HG02852 (cell line): ENCODE results near the gene FAM162A.

Source experiments
- ATAC-seq: cut with Tn5 transposase; IDR thresholded peaks from one replicate; pipeline ENCODE4 v1.9.1; 2021; ENCODE audit warnings: mild to moderate bottlenecking, moderate library complexity; ENCODE audit not compliant: unreplicated experiment

FAM162A gene

DNA sequence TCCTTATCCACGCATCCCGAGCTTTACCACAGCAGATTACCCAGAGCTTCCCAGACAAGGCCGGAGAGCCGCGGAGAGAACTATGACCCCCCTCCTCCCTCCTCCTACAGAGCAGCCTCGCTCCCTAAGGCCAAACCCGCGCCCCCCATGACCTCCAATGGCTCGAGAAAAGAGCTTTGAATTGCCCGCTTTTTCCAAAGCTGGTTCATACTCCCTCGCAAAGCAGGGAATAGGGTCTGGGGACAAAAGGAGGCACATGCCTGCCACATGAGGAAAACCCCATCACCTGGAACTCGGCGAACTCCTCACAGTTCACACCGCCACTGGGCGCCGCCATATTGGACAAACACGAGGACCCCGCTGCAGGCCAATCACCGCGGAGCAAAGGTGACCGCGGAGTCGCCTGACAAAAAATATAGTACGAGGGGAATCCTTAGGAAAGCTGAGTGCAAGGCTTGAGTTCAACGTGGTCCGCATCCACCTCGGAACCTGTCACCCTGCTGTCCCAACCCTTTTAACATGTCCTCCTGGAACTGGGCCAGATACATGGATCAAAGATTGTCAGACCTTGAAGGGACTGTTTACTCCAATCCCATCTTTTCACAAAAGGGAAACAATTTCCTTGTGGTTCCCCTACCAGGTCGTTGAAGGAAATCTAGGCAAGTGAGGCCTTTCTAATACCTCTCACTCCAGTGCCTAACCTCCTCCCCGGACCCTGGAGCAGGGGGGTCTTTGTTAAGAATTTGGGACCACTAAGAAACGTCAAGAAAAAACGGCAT is 905 bp upstream of the FAM162A start, which contains the start of gene MIX23:
Gene MIX23, minus strand, starts transcription at position 344 of the 779 bp plus-strand sequence. Its CDS starts 7 bp downstream, at position 337.
- peak; percentile 34 for ATAC-seq

DNA sequence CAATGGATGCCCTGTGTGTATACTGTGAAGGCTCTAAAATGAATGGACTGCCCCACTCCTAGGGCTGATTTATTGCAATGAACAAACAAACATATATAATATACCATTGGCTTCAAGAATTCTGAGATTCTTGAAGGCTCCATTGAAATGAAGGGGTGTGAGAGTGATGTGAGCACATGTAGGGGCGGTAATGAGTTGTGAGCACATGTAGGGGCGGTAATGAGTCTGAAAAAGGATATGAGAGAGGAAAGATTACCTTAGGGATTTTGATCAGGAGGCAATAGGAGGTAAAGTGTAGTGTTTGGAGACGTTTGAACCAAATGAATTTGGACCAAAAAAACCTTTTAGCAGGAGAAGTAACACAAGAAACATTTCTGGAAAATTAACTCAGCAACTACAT is 3.7 kb downstream of the FAM162A start:
- no peak for ATAC-seq

DNA sequence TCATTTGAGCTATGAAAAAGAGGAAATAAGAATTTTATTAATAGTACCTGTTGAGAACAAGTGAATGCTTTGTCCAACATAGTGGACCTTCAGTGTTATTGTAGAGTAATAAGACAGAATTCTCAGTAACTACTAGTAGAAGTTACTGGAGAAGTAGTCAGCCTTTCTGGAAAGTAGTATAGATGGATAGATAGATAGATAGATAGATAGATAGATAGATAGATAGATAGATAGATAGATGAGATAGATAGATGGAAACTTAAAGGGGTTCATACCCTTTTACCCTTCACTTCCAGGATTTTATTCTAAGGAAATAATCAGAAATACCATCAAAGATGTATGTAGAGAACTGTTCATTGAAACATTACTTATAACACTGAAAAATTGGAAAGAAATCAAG is 5.2 kb downstream of the FAM162A start:
- ATAC-seq, result no peak

DNA sequence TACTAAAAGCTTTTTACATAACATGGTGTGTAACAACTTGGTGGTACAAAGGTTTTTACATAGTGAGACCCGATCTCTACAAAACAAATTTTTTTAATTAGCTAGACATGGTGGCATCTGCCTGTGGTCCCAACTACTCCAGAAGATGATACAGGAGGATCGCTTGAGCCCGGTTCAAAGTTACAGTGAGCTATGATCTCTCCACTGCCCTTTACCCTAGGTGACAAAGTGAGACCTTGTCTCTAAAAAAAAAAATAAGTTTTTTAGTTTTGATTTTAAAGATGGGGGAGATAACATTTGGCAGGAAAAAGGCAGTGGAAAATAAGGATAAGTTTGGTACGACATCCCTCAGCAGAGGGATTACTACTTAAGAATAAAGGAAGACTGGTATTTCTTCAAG is 5.9 kb downstream of the FAM162A start:
- ATAC-seq, result no peak

DNA sequence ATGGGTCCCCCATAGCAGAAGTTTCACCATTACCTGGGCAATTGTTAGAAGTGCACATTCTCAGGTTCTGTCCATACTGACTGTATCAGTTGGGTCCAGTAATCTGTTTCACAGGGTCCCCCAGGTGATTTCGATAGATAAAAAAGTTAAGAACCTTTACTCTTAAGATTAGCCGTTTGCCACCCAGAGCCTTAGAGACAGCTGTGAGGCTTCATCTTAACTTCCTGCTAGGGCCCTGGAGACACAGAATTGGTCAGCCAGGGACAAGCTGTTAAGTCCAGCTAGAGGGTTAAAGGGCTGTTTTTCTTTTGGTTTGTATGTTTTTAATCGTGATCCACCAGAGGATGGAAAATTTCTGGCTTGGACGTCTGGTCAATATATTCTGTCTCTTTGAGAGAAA is 6.7 kb downstream of the FAM162A start:
- no peak for ATAC-seq

DNA sequence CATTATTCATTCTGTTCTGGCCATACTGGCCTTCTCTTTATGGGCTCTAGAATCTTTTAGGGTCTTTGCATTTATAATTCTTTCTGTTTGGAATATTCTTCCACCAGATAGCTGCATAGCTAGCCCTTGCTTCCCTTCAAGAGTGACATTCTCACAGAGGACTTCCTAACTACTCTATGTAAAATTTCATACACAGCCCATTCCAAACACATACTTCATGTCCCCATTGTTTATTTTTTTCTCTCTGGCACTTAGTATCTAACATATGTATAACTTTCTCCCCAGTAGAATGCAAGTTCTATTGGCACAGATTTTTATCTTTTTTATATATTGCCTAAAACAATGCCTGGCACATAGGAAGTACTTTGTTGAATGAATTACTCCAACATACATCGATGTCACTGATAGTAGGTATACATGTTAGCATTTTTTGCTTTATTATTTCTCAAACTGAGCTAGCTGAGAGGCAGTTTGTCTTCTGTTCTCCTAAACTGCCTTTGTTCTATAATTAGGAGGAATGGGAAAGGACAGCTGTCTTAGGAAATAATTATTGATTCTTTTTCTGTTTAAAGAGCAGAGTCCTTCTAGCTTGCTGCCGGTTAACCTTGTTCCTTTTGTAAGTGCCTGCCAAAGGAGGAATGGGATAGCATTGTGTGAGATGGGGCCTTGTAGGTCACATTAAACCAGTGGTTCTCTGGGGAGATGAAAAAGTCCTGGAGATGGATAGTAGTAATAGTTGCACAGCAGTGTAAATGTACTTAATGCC is 7.9 kb downstream of the FAM162A start:
- ATAC-seq, result no peak

DNA sequence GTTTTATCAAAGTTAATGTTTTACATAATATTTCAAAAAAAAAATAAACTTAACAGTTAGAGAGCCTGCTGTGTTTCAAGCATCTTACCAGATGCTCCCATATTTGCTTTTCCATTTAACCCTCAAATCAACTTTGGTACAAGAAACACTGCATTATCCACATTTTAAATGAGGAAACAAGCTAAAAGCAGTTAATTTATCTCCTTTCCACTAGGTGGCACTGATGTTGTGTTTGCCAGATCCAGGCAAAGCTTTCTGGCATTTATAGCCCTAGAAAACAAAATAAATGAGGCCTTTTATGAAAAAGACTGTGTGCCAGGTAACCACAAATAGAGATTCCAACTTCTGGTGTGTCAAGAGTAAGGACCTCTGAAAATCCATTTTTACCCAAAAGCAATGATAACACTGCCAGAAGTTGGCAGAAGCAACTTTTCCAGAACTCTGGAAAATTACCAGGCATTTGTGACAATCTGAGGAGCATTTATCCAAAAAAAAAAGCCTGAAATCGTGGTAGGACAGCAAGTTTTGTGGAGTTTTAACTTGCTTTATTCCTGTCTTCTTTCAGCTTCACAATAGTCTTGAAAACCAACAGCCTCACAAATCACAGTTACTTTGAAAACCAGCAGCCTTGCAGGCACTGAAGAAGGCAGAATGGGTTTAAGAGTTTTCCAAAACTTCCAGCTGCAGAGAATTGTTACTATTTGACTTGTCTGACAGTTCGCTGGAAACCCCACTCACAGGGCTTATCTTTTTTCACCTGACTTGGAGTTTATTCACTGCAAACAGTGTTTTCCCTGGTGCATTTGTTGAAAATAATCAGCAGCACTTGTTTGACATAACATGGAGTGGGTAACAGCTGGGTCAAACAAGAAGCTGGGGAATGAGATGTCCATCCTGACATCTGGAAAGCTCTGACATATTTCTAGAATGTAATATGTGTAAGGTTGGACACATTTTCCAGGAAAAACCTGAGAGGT is 9.2 kb downstream of the FAM162A start:
- no peak for ATAC-seq

DNA sequence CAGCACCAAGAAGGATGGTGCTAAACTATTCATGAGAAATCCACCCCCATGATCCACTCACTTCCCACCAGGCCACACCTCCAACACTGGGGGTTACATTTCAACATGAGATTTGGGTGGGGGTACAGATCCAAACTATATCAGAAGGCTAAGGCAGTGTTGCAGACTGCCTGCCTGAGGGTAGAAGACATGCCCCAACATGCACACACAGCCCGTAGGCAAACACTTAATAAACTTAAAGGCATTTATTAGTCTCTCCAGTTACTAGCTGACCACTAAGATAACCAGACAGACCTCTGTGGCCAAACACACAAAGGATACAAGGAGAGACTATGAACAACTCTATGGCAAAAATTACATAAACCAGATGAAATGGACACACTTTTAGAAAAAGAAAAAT is 10.2 kb downstream of the FAM162A start:
- no peak for ATAC-seq

DNA sequence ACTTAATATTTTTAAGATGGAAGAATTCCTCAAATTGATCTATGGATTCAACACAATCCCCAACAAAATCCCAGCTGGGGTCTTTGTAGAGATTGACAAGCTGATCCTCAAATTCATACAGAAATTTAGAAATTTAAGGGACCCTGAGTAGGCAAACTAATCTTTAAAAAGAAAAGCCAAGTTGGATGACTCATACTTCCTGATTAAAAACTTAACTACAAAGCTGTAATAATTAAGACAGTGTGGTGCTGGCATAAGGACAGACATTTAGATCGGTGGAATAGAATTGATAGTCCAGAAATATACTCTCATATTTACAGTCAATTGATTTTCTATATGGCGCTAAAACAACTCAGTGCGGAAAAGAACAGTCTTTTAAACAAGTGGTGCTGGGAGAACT is 11.6 kb downstream of the FAM162A start:
- ATAC-seq, result no peak

DNA sequence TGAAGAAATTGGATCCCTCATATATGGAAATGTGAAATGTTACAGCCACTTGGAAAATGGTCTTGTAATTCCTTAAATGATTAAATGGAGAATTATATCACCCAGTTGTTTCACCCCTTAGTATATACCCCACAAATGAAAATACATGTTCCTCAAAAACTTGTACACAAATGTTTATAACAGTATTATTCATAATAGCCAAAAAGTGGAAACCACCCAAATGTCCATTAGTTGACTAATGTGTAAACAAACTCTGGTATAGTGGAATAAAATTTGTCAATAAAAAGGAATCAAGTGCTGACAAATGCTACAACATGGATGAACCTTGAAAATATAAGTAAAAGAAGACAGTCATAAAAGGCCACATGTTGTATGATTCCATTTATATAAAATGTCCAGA is 12.5 kb downstream of the FAM162A start:
- ATAC-seq, result no peak

DNA sequence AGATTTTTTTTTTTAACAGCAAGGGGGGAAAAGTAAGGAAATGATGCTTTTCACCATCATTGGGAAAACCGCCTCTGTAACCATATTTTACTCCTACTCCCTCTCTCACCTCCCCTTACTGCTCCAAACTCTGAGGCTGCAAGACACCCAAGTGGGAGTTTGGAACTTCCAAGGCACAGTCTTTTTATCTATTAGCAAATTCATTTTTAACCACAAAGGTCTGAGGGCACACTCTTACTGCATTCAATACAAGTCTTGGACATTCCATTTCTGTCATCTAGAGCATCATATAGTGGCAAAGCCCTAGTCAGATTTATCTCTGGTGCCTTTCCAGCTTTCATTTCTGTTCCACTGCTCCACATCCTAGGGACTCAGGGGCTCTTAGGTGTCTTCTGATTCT is 13.2 kb downstream of the FAM162A start:
- no peak for ATAC-seq

DNA sequence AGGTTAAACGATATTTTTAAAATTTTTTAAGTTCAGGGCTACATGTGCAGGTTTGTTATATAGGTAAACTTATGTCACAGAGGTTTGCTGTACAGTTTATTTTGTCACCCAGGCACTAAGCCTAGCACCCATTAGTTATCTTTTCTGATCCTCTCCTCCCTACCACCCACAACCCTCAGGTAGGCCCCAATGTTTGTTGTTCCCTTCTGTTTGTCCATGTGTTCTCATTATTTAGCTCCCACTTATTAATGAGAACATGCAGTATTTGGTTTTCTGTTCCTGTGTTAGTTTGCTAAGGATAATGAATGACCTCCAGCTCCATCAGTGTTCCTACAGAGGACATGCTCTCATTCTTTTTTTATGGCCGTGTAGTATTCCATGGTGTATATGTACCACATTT is 14.9 kb downstream of the FAM162A start:
- ATAC-seq, result no peak

DNA sequence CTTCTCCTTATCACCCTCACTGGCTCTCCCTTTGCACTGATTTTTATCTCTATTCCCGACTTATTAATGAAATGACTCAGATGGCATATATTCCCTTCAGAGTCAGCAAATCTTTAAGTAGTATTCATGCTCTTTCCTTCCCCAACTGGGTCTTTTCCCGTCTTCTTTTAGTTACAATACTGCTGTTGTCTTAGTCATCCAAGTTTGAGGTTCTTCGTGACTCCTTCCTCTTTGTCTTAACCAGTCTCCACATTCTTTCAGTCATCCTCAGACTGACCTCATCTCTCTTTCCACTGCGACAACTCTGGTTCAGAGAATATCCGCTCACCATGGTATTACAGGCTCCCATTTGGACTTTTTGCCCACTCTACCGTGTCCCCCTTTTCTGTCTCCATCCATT is 19.5 kb downstream of the FAM162A start:
- no peak for ATAC-seq

DNA sequence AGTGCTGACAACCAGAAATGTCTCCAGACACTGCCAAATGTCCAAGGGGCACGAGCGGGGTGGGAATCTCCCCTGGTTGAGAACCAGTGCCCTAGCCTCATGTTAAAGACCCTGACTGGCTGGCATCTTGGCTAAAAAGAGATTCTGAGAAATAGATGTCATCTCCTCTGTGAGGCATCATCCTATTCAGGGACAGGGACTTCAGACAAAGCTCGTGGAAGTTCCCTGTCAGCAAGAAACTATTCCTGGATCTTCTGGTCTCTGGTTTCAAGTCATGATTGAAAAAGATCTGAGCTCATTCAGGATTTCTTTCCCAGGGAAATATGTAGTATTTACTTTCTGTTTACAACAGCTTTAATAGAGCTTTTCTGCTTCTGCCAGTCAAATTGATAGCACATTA is 21.0 kb downstream of the FAM162A start:
- no peak for ATAC-seq

DNA sequence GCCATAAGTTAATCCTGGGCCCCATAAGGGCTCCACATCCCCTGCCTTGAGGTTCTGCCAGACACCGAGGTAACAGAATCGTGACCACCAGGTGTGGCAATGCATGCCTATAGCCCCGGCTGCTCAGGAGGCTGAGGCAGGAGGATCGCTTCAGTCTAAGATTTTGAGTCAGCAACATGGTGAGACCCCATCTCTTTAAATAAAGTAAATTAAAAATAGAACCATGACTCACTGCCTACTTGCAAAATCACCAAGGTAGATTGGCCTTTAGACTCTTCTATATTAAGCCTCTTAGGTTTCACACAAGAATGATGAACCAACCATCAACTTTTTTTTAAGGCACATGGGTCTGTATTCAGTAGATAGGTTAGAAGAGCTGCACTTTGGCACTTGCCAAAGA is 22.2 kb downstream of the FAM162A start:
- peak; percentile 44 for ATAC-seq

DNA sequence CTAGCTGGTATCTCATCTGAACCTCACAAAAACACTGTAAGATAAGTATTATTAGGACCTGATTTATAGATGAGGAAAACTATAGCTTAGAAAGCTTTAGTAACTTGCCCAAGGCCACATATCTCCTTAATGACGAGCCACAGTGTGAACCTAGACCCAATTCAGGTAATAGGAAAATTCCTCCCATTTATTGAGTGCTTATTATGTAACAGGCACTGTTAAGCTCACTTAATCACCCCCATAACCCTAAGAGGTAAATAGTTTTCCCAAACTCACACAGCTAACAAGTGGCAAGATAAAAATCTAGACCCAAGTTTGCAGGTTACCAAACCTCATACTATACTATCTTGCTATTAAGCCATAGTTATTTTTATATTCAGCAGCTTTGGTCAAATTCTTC is 24.0 kb downstream of the FAM162A start:
- ATAC-seq, result no peak

DNA sequence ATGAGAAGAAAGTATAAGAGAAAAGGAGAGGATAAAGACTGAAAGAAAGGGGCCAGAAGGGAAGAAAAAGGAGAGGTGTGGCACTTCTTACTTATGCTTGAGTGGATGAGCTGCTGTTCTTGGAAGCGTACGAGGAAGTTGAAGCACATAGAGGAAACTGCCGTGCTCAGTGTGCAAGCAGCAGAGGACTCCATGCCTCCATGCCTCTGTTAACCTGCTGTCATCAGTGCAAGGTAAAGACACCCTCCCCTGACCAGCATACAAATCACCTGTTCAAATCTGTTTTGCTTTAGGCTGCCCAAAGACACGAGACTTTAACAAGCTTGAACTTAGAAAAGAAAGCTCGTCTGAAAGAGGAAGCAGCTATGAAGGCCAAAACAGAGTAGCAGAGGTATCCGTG is 25.5 kb downstream of the FAM162A start:
- ATAC-seq, result no peak

DNA sequence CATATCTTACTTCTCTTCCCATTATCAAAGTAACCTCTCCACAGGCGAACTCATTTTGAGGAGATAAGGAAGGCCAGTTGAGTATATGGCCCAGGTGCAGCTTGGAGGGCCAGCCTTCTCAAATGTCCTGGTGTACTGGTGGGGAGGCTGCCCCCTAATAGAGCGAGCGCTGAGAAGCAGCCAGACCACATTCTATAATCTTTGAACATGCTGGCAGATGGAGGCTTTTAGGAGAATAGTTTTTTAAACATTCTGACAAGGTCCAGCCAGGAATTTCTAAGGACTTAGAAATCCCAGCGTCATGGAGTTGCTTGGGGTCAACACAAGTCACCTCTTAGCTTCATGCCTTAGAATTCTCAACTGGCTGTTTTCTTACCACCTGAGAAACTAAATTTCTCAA is 26.1 kb downstream of the FAM162A start:
- no peak for ATAC-seq

DNA sequence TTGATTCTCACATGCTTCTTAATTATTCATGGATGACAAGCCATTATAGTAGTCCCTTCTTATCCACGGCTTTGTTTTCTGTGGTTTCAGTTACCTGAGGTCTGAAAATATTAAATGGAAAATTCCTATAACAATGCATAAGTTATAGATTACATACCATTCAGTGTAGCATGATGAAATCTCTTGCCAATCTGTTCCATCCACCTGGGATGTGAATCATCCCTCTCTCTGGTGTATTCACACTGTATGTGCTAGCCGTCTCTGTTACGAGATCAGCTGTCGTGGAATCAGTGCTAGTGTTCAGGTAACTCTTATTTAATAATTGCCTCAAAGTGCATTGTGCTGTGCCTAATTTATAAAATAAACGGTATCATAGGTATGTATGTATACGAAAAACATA is 26.7 kb downstream of the FAM162A start:
- no peak for ATAC-seq

DNA sequence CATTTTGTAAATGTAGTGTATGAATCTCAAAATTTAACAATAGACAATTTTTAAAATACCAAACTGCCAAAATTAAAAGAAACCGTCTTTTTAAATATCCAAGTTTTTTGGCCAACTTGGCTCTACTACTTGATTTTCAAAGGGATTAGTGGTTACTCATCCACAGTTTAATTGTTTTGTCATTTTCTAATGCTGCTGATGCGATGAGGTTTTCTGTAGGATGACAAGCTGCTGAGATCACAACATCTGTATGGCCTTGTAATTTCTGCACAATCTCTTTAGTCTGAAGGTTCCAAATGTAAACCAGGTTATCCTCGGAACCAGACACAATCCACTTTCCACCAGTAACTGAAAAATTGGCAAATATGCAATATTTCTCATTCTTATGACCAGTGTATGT is 30.4 kb downstream of the FAM162A start:
- no peak for ATAC-seq

DNA sequence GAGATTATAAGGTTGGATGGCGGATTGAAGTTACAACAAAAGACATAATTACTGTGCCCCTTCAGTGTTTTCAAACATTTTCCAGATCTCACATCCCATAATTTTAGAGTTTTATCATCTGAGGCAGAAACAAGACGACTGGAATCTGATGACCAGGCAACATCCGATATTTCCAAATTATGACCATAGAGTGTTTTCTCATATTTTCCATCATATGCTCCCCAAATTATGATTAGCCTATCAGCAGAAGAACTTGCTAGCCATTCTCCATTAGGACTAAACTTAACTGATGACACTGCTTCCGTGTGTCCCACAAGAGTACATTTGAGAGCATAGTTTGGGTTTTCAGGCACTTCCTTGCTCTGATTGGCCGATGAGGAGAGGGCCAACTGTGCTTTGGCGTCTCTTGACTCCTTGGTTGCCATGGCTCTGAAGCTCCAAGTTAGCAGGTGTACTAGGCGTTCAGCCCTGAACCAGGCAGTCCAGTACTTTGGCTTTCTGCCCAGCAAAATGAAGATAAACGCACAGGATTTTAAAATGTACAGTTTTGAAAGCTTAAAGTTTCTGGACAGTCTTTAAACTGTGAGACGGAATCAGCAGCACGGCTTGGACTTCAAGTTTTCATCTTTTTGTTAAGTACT is 31.2 kb downstream of the FAM162A start:
- ATAC-seq, result peak; percentile 48
